ENCODE results near the gene EIF4G1.
A peak's percentile ranks its signal among the peaks of the same experiment; 100 is the strongest.

- peak; percentile 70 for TF ChIP-seq CTCF (IDR thresholded peaks at IDR 0.05)
- no peak for TF ChIP-seq EZH2 (IDR thresholded peaks at IDR 0.05)
- no peak for TF ChIP-seq EZH2phosphoT487 (IDR thresholded peaks at IDR 0.05)
Observed at GRCh38 chr3:184284696-184285095, 29.7 kb upstream of the EIF4G1 start.

All from neural progenitor cell (in vitro differentiated cells).